Measurements from ENCODE around the gene GNG13.
"Not testable (repeated sequence)": the region's sequence is repeated elsewhere in the genome, so short reads cannot be mapped to it uniquely, and the experiment has no call there.

GNG13 gene

GRCh38 chr16:778447-778846, 22.1 kb downstream of the GNG13 start:
- no peak for DNase-seq (ENCODE audit: low read depth in 2 of 2)

GRCh38 chr16:777826-778225, 22.7 kb downstream of the GNG13 start:
- no peak for DNase-seq (ENCODE audit: low read depth in 2 of 2)

- DNase-seq (ENCODE audit: low read depth in 2 of 2): no peak
Measured at GRCh38 chr16:776824-777223, 23.7 kb downstream of the GNG13 start.

GRCh38 chr16:776298-776697, 24.2 kb downstream of the GNG13 start:
- DNase-seq (ENCODE audit: low read depth in 2 of 2): not testable (repeated sequence)

- DNase-seq (ENCODE audit: low read depth in 2 of 2): no peak
Measured at GRCh38 chr16:775236-775796, 25.2 kb downstream of the GNG13 start.

GRCh38 chr16:774086-775001, 26.2 kb downstream of the GNG13 start:
- DNase-seq (ENCODE audit: low read depth in 2 of 2): no peak

GRCh38 chr16:772959-773358, 27.6 kb downstream of the GNG13 start:
- DNase-seq (ENCODE audit: low read depth in 2 of 2): no peak

GRCh38 chr16:770411-770810, 30.1 kb downstream of the GNG13 start:
- DNase-seq (ENCODE audit: low read depth in 2 of 2): no peak

GRCh38 chr16:769934-770333, 30.6 kb downstream of the GNG13 start:
- DNase-seq (ENCODE audit: low read depth in 2 of 2): no peak

- DNase-seq (ENCODE audit: low read depth in 2 of 2): no peak
Measured at GRCh38 chr16:769184-769784, 31.2 kb downstream of the GNG13 start.

- no peak for DNase-seq (ENCODE audit: low read depth in 2 of 2)
Measured at GRCh38 chr16:768428-768827, 32.1 kb downstream of the GNG13 start.

- DNase-seq (ENCODE audit: low read depth in 2 of 2): no peak
Measured at GRCh38 chr16:767743-768235, 32.7 kb downstream of the GNG13 start.

- DNase-seq (ENCODE audit: low read depth in 2 of 2): no peak
Measured at GRCh38 chr16:766820-767640, 33.5 kb downstream of the GNG13 start.

GRCh38 chr16:766008-766819, 34.3 kb downstream of the GNG13 start:
- no peak for DNase-seq (ENCODE audit: low read depth in 2 of 2)

GRCh38 chr16:765488-765865, 35.1 kb downstream of the GNG13 start:
- no peak for DNase-seq (ENCODE audit: low read depth in 2 of 2)

- no peak for DNase-seq (ENCODE audit: low read depth in 2 of 2)
Measured at GRCh38 chr16:764848-765487, 35.6 kb downstream of the GNG13 start.

GRCh38 chr16:764184-764750, 36.3 kb downstream of the GNG13 start:
- DNase-seq (ENCODE audit: low read depth in 2 of 2): no peak

GRCh38 chr16:763369-764183, 37.0 kb downstream of the GNG13 start:
- DNase-seq (ENCODE audit: low read depth in 2 of 2): no peak

GRCh38 chr16:762595-763268, 37.8 kb downstream of the GNG13 start:
- DNase-seq (ENCODE audit: low read depth in 2 of 2): no peak

Measured in stimulated activated CD4-positive, alpha-beta T cell treated with anti-CD3 and anti-CD28 coated beads, Interleukin-1b, Interleukin-23, amount 100 ng/mL, for 4 hours (primary cell).